ENCODE measurements around the gene PAF1. TPM values are rescaled to one million over a fixed set of nuclear protein-coding genes. Genes with fewer than 3 reads are reported as not detected.

Gene PAF1
- total RNA-seq, 1 experiment from 2014 or later: 53.5 TPM

DNA sequence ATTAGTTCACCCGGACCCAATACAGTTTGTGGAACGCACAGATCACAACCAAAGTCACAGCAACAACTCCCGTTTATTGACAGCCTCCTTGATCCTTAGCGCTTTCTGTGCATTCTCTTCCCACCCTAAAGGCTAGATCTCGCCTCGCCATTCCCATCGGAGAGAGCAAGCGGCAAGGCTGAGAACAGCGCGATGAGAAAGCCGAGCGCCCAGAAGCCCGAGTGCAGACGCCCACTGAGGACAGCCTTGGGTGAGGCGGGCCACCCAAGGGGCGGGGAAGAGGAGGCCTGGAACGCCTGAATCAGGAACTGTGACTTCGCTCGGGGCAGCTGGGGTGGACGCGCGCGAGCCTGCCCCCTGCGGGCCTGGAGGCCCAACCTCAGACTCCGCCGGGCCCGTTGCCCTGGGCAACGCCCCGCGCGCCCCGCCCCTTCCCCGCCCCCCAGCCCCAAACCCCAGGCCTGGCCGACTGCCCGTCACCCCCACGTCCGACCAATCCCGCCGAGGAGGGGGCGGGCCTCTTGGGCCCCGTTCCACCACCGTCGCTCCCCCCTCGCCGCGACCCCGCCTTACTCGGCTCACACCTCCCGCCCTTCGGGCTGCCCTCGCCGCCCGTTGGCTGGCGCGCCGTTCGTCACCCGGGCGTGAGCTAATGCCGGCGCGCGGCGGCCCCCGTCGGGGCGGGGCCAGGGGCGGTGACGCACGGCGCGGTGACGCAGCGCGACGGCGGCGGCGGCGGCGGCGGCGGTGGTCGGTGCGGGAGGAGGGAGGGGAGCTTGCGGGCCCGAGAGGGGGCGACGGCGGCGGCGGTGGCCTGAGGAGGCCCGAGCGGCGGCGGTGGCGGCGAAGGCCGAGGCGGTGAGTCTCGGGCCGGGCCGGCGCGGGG is 48.9 kb downstream of the PAF1 start, which contains the start of gene SAMD4B:
TSS of gene SAMD4B (plus strand) at position 703 of the 886 bp plus-strand sequence. CDS start 14,473 bp downstream, outside the sequence.
- peak within 1 kb of the TSS; percentile 99 for H3K4me2 ChIP-seq (ENCODE audit: low read length)
- peak within 1 kb of the TSS; percentile 62 for H2AFZ ChIP-seq (ENCODE audit: low read depth, low read length, poor library complexity, severe bottlenecking)
- H3K27me3 ChIP-seq (ENCODE audit: insufficient read depth, low read length): no peaks in the 10 kb centered on the region
- peak within 1 kb of the TSS; percentile 95 for H3K9ac ChIP-seq (ENCODE audit: low read length)
- H3K4me3 ChIP-seq (replicated peaks in 1 of 2; ENCODE audit: low read depth in 1 of 2, low read length in 2 of 2): peak within 1 kb of the TSS; percentile 91 to 92
- intact Hi-C loops (cut with micrococcal nuclease): loop anchor here (1.0 to 5.0 kb wide), 2 partner anchors 70 to 130 kb away; partner anchors contain the start of gene PLEKHG2
- TSS peak; percentile 94 for BruUV-seq (replicated peaks)
- no peaks in the 10 kb centered on the region for H3K9me3 ChIP-seq (ENCODE audit: control insufficient read depth in 1 of 2, insufficient read depth in 1 of 2, low read depth in 1 of 2, low read length in 2 of 2)
- H4K20me1 ChIP-seq (ENCODE audit: insufficient read depth): no peaks in the 10 kb centered on the region; the same call in 1 of the 2 replicates
- CTCF ChIA-PET: interaction anchor here (0.6 to 1.9 kb wide), 11 partner anchors 11 to 380 kb away, joined by 3 to 11 read pairs (median 5); partner anchors contain the start of gene PLEKHG2
- TF ChIP-seq ZFX (IDR thresholded peaks at IDR 0.05) (no peak; the same call in 1 of the 2 replicates), POLR2AphosphoS5 (IDR thresholded peaks at IDR 0.05; ENCODE audit: low read depth, low read length) (peak; percentile 98), POLR2A (IDR thresholded peaks at IDR 0.05; ENCODE audit: borderline replicate concordance, extremely low read depth, insufficient read depth, insufficient read length) (peak; percentile 91), ZNF274 (IDR thresholded peaks at IDR 0.05; ENCODE audit: low read depth, low read length) (no peak), CBX3 (IDR thresholded peaks at IDR 0.05; ENCODE audit: low read depth) (peak; percentile 90; the same call in 1 of the 2 replicates), SP1 (IDR thresholded peaks at IDR 0.05; ENCODE audit: low read depth) (peak; percentile 81), YY1 (IDR thresholded peaks at IDR 0.05; ENCODE audit: extremely low read depth, insufficient replicate concordance, low read depth, low read length) (peak; percentile 68), SIN3A (IDR thresholded peaks at IDR 0.05; ENCODE audit: low read depth) (peak; percentile 69; the same call in 1 of the 2 replicates), EGR1 (IDR thresholded peaks at IDR 0.05; ENCODE audit: low read depth) (peak; percentile 40; the same call in 1 of the 2 replicates), CEBPB (IDR thresholded peaks at IDR 0.05; ENCODE audit: low read depth) (no peak), ELF1 (IDR thresholded peaks at IDR 0.05; ENCODE audit: borderline replicate concordance, low read depth) (no peak; the same call in 1 of the 2 replicates)
- TF ChIP-seq, protein P1, sequence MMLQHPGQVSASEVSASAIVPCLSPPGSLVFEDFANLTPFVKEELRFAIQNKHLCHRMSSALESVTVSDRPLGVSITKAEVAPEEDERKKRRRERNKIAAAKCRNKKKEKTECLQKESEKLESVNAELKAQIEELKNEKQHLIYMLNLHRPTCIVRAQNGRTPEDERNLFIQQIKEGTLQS (IDR thresholded peaks at IDR 0.05): no peak
- TF ChIP-seq, protein P2, sequence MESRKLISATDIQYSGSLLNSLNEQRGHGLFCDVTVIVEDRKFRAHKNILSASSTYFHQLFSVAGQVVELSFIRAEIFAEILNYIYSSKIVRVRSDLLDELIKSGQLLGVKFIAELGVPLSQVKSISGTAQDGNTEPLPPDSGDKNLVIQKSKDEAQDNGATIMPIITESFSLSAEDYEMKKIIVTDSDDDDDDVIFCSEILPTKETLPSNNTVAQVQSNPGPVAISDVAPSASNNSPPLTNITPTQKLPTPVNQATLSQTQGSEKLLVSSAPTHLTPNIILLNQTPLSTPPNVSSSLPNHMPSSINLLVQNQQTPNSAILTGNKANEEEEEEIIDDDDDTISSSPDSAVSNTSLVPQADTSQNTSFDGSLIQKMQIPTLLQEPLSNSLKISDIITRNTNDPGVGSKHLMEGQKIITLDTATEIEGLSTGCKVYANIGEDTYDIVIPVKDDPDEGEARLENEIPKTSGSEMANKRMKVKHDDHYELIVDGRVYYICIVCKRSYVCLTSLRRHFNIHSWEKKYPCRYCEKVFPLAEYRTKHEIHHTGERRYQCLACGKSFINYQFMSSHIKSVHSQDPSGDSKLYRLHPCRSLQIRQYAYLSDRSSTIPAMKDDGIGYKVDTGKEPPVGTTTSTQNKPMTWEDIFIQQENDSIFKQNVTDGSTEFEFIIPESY (IDR thresholded peaks at IDR 0.05; ENCODE audit: extremely low read depth, insufficient replicate concordance, low read length): peak; percentile 30
- TF ChIP-seq, protein P3, sequence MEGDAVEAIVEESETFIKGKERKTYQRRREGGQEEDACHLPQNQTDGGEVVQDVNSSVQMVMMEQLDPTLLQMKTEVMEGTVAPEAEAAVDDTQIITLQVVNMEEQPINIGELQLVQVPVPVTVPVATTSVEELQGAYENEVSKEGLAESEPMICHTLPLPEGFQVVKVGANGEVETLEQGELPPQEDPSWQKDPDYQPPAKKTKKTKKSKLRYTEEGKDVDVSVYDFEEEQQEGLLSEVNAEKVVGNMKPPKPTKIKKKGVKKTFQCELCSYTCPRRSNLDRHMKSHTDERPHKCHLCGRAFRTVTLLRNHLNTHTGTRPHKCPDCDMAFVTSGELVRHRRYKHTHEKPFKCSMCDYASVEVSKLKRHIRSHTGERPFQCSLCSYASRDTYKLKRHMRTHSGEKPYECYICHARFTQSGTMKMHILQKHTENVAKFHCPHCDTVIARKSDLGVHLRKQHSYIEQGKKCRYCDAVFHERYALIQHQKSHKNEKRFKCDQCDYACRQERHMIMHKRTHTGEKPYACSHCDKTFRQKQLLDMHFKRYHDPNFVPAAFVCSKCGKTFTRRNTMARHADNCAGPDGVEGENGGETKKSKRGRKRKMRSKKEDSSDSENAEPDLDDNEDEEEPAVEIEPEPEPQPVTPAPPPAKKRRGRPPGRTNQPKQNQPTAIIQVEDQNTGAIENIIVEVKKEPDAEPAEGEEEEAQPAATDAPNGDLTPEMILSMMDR (IDR thresholded peaks at IDR 0.05 in 2 of 3, conservative IDR thresholded peaks at IDR 0.05 in 1 of 3; ENCODE audit: borderline replicate concordance in 1 of 3, insufficient read depth in 1 of 3, low read depth in 2 of 3, low read length in 2 of 3): peak; percentile 26 to 67 (median 45); a peak in 3 of 6 replicates
- TF ChIP-seq, protein P4, sequence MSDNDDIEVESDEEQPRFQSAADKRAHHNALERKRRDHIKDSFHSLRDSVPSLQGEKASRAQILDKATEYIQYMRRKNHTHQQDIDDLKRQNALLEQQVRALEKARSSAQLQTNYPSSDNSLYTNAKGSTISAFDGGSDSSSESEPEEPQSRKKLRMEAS (IDR thresholded peaks at IDR 0.05): peak; percentile 55
- peaks cover 0 to 6% of the 10 kb centered on the region in 2 experiments; a peak in 1 of 4 replicates for H3K36me3 ChIP-seq (ENCODE audit: control insufficient read depth in 1 of 2, insufficient read depth in 2 of 2, low read length in 2 of 2)
- peaks cover 52% of the 10 kb centered on the region for H3K79me2 ChIP-seq (ENCODE audit: insufficient read depth, low read length)
- H3K4me1 ChIP-seq (ENCODE audit: control insufficient read depth in 1 of 2, insufficient read depth in 2 of 2, low read length in 2 of 2): peaks cover 8 to 27% of the 10 kb centered on the region in 2 experiments
- peak within 1 kb of the TSS; percentile 86 for H3K27ac ChIP-seq (ENCODE audit: low read depth, low read length)
- ATAC-seq: peak; percentile 92
- no peaks in the 10 kb centered on the region for H3K9me2 ChIP-seq (ENCODE audit: insufficient read depth)
- DNase-seq (ENCODE audit: low read depth, low spot score): peak; percentile 93
- RAD21 ChIA-PET (ENCODE audit: low non-redundant PET in 1 of 2, low total read pairs in 2 of 2, uncharacterized antibody in 2 of 2, unreplicated experiment in 2 of 2): no interaction called here
- POLR2A ChIA-PET: interaction anchor here (0.6 to 1.1 kb wide), 13 partner anchors 8 to 508 kb away, joined by 3 to 7 read pairs (median 4); partner anchors contain the start of genes MED29, PAF1 and RPS16
